GM20000 (cell line): ENCODE data around the gene ZNF554.
"Not testable (repeated sequence)": the region's sequence is repeated elsewhere in the genome, so short reads cannot be mapped to it uniquely, and the experiment has no call there.

Experiments used
- DNase-seq: peaks from one replicate; pipeline ENCODE4 v3.0.0; 2012; ENCODE audit warnings: low spot score
- TF ChIP-seq, protein P1 (sequence below): IDR thresholded peaks from 2 replicates; pipeline ENCODE4 v1.5.1; 2012; ENCODE audit warnings: mild to moderate bottlenecking, control low read depth; ENCODE audit errors: extremely low read depth, missing control alignments

ZNF554 gene

DNA sequence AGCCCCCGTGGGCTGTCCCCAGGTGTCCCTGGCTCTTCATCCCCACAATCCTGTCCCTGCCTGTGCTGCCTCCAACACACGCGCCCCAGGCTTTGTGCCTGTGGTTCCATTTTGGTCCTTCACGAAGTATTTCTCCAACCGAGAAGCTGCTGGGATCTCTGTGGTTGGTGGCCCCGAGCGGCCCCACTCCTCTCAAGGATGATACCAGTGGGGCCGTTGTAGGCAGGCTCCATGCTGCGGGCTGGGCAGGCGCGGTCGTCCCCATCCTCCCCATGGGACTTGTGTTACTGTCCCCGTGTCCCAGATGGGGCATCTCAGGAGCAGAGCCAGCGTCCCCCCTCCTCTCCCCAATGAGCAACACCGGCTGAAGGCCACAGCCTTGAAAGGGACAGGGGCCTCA lies 3.7 kb upstream of the ZNF554 start:
- TF ChIP-seq, protein P1, sequence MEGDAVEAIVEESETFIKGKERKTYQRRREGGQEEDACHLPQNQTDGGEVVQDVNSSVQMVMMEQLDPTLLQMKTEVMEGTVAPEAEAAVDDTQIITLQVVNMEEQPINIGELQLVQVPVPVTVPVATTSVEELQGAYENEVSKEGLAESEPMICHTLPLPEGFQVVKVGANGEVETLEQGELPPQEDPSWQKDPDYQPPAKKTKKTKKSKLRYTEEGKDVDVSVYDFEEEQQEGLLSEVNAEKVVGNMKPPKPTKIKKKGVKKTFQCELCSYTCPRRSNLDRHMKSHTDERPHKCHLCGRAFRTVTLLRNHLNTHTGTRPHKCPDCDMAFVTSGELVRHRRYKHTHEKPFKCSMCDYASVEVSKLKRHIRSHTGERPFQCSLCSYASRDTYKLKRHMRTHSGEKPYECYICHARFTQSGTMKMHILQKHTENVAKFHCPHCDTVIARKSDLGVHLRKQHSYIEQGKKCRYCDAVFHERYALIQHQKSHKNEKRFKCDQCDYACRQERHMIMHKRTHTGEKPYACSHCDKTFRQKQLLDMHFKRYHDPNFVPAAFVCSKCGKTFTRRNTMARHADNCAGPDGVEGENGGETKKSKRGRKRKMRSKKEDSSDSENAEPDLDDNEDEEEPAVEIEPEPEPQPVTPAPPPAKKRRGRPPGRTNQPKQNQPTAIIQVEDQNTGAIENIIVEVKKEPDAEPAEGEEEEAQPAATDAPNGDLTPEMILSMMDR = no peak

DNA sequence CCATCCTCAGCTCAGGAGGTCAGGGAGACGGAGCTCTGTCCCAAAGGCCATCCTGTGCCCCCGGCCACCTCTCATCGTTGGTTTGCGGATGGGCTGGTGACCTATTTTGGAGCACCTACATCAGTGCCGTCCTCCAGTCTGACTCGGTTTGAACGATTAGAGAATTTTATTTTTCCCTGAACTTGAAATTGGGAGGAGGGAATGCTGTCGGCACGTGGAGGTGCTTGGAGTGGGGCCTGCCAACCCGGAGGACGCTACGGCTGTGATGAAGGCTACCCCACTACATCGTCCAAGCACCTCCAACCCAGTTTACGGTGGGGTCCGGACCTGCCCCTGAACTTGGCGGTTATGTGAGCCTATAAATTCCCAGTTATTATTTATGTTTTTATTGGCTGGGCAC lies 3.0 kb upstream of the ZNF554 start:
- TF ChIP-seq, protein P1 = no peak
- DNase-seq = no peak

More for the DNA sequence above, 3.7 kb upstream of the ZNF554 start:
- peak; percentile 19 for DNase-seq

DNA sequence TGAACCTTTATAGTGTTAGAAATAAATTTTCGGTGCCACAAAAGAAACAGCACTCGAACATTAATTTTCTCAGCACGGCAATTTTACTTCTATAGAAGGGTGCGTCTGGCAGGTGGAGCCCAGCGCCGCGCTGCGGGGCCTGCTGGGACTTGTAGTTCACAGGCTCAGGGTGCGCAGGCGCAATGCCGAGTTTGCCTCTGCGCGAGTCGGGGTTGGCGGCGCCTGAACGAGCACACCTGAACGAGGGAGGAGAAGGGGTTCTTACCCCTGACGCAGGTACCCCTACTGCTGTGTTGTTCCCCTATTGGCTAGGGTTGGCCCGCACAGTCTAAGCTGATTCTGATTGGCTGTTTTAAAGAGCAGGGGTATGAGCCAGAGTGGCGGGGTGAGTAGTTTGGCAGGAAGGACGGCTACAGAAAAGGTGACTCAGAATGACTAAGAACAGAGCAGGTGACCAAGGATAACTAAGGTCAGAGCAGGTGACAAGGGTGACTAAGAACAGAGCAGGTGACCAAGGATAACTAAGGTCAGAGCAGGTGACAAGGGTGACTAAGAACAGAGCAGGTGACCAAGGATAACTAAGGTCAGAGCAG lies 2.3 kb upstream of the ZNF554 start:
- DNase-seq = not testable (repeated sequence)

DNA sequence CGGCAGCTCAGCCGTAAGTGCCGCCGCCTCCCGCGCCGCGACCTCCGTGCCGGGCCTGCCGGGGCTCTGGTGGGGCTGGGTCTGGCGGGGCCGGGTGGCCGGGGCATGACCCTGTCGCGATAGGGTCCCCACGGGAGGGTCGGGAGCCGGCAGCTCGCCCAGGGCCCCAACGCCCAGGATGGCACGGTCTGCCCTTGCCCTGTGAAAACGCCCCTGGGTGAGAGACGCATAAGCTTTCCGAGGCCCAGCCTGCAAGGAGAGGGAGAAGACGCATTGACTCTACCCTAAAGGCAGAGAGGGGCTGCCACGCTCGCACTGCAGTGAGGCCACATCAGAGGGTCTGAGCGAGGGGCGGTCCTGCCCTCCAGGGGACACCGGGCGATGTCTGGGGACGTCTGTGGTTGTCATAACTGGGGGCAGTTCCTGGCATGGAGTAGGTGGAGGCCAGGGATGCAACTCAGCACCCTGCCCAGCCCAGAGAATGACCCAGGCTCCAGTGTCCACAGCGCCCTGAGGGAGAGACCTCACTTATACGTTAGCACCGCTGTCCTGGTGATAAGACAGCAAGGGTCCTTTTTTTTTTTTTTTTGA lies 539 bp downstream of the ZNF554 start:
- TF ChIP-seq, protein P1 = no peak

DNA sequence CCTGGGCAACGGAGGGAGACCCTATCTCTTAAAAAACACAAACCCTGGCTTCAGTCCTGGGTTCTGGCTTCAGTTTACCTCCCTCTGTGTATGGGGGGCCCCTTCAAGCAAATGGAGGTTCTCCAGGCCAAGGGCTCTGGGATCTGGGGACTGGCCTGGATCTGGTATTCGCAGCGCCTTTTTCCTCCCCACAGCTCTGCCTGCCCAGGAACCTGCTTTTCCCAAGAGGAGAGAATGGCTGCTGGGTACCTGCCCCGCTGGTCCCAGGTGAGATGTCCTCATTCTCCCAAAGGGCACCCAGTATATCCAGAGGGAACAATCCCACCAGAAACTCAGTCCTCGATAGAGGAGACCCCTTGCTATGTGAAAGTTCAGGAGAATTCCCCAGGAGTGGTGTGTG lies 3.2 kb downstream of the ZNF554 start:
- TF ChIP-seq, protein P1 = no peak

More for the DNA sequence above, 539 bp downstream of the ZNF554 start:
- DNase-seq = no peak

DNA sequence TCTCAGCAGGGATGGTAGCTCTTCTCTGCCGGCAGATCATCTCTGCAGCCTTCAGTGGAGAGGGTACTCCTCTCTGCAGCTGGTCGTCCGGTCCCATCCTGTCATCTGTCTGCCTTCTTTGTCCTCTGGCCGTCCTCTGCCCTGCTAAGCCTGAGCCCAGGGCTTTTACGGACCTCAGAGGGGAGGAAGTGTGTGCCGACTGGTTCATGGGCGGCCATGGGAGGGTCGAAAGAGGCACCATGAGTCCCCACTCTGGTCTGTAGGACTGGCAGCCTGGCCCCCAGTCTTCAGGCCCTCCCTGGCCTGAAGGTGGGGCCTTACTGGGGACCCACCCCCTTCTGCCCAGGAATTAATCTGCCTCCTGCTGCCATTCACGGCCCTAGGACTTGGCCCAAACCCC lies 4.0 kb downstream of the ZNF554 start:
- no peak for DNase-seq
- TF ChIP-seq, protein P1 = no peak

More for the DNA sequence above, 3.2 kb downstream of the ZNF554 start:
- no peak for DNase-seq

DNA sequence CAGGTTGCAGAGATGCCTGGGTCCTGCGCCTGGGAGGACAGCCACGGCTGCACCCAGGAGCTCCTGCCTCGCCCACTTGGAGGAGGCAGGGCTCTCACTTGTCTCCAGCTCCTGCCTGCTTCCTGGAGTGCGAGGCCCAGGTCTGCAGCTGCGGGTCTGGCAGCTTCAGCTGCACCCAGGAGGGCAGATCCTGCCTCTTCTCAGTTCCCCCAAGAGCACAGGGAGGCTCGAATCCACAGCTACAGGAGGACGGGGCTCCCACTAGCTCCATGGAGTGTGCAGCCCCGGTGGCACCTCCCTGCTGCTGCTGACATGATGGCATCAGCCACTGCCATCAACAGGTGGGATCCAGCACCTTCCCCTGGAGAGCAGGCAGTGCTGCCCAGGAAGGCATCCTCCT lies 4.5 kb downstream of the ZNF554 start:
- TF ChIP-seq, protein P1 = no peak
- no peak for DNase-seq

DNA sequence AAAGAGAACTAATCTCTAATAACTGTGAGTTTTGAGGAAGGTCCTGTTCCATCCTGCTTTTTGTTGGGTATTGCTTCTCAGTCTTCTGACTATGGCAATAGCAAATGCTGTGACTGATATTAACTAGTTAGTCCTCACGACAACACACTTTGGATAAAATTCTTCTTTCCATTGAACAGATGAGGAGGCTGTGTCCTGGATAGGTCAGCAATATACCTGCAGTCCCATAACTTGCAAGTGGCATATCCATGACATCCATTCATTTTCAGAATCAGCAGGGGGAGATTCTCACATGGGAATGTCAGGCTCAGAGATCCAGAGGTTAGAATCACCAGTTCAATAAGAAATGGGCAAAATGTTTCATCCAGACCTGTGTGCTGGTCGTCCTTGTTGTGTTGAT lies 7.4 kb downstream of the ZNF554 start:
- no peak for DNase-seq
- TF ChIP-seq, protein P1 = no peak
